GM18517 (cell line): ENCODE data around the gene PANK2.
"Not testable (repeated sequence)": the region's sequence is repeated elsewhere in the genome, so short reads cannot be mapped to it uniquely, and the experiment has no call there.

Experiments
- ATAC-seq: cut with Tn5 transposase; IDR thresholded peaks from one replicate; pipeline ENCODE4 v1.9.1; 2021; ENCODE audit warnings: mild to moderate bottlenecking, moderate library complexity; ENCODE audit not compliant: unreplicated experiment

PANK2 gene

GRCh38 chr20:3925113-3925695 is 36.0 kb downstream of the PANK2 start:
- ATAC-seq = no peak

DNA sequence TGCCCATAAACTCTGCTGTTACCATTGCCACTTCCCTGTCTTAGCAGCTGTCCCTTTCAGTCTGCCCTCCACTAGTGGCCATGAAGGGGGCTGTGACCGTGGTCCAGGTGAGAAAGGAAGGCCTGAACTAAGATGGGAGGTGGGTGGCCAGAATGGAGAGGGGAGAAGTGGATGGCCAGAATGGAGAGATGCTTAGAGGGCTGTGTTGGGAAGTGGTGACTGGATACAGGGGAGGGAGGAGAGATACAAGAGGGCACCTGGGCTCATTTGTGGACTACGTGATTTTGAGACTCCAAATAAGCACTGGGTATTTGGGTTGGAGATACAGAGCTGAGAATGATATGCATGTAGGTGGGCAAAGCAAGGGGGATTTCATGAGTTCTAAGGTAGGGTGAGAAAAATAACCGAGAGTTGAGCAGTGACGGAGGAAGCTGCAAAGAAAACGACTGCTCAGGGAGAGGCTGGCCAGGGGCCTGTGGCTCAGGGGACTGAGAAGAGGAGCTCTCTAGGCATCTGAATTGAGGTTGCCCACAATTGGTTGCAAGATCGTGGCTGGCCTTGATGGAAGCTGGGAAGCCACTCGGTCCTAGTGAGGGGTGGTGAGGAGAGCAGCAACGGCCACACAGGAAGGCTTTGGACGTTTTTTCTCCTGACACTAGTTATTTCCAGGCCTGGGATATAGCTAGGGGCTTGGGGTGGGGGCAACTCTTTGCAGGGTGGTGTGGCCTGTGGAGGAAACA is 36.9 kb downstream of the PANK2 start:
- no peak for ATAC-seq

DNA sequence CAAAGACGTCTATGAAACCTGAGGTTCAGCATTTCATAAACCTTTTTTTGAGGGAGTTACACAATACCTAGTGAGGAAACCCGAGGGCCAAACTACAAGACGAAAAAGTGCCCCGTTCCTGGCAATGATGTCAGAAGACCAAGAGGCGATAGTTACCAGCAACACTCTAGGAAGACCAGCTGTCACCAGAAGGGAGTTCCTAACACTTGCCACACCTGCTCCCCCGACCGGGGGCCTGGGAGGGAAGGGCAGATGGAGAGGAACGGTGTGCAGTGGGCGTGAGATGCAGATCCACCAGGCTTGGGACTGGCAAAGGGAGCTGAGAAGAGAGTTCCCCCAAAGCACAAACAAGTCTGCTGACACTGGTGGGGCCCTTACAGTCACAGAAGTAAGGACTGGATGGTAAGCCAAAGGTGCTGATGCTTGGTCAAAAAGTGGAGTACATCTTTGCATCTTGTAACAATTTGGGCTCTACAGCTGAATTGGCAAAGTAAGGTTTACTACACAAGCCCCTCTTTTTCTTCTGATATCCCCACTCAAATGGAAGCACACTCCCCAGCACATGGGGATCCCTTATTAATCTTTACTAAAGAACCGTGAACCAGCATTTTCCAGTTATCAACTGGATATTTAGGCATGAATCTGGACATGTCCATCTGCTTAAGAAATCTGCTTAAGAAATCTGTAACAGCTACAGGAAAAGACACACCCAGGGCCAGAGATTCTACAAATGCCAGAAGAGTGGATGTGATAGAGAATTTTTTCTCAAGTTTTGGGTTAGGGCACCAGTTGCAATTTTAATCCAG is 38.5 kb downstream of the PANK2 start:
- no peak for ATAC-seq

DNA sequence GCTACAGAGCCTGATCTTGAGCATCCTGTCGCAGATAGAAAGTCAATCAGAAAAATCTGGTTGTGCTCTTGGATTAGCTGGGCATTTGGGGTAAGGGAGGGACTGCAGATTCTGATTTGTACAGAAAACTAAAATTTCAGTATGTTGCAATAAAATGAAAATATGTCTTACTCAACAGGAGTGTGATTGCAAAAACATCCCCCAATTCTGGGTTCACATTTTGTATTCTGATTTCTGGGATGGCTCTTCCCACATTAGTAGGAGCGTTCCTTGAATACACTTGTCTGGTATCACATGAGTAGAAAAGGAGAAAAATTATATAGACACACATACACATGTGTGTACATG is 40.5 kb downstream of the PANK2 start:
- ATAC-seq = no peak

DNA sequence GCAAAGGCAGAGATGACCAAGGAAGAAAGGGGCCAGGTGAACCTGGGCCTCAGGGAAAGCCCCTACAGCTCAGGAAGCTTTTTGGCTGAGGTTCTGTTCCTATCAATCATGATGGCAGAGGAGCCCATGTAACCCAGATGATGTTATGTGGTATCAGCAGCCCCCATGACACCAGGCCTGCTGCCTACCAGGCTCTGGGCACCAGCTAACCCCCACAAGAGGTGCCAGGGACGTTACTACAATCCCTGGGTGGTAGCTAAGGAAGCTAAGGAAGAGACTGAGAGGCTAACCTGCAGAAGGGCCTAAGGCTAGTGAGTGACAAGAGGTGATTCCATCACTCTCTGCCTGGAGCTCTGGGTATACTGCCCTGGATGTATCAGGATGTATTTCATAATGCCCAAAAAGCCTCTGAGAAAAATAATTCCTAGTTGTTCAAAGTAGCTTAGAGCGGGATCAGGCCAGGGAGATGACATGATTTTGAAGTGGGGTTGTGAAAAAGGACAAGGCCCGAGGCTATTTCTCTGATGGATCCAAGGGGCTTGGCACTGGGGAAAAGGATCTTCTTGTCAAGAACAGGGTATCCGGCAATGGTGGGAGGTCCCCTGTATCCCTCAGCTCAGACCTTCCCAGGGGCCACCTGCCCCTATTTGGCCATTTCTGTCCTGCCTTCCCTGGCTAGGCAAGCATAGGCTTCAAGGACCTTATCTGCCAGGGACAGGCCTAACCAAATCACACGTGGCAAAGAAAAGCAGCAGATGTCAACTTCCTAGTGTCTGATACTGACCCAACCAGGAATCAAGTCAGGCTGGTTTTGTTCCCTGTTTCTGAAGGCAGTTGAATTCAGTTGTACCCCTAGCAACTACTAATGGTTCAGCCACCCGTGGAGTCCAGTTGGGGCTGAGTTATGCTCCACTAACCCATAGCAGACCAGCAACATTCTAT is 41.3 kb downstream of the PANK2 start:
- no peak for ATAC-seq

DNA sequence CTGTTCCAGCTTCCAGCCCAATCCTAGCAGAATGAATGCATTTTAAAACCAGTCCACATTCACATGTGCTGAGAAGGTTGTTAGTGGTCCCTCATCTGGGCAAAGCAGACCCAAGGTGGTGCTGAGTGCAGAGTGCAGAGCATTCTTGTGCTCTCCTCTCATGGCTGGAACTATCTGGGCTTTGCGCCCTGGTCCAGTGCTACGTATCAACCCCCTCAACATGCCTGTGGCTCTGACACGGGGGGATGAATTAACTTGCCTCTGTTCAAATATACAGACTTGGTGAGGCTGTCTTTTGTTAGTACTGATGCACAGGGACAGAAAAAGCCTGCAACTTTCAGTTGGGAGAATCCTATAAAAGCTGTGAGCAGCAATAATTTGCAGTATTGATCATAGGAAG is 42.5 kb downstream of the PANK2 start:
- ATAC-seq = no peak

GRCh38 chr20:3932277-3932676 is 43.1 kb downstream of the PANK2 start:
- no peak for ATAC-seq

GRCh38 chr20:3932681-3933080 is 43.5 kb downstream of the PANK2 start:
- no peak for ATAC-seq

GRCh38 chr20:3933218-3933617 is 44.0 kb downstream of the PANK2 start:
- no peak for ATAC-seq

GRCh38 chr20:3934624-3935023 is 45.4 kb downstream of the PANK2 start:
- no peak for ATAC-seq

- ATAC-seq = no peak
Measured at GRCh38 chr20:3935295-3935955, 46.2 kb downstream of the PANK2 start.

GRCh38 chr20:3935956-3936340 is 46.8 kb downstream of the PANK2 start:
- no peak for ATAC-seq

DNA sequence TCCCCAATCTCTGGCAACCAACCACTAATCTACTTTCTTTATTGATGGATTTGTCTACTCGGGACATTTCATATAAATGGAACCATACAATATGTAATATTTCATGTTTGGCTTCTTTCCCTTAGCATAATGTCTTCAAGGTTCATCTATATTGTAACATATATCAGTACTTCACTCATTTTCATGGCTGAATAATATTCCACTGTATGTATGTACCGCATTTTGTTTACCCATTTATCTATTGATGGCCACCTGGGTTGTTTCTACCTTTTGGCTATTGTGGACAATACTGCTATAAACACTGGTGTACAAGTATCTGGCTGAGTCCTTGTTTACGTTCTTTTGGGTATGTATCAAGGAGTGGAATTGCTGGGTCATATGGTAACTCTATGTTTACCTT is 48.4 kb downstream of the PANK2 start:
- no peak for ATAC-seq

DNA sequence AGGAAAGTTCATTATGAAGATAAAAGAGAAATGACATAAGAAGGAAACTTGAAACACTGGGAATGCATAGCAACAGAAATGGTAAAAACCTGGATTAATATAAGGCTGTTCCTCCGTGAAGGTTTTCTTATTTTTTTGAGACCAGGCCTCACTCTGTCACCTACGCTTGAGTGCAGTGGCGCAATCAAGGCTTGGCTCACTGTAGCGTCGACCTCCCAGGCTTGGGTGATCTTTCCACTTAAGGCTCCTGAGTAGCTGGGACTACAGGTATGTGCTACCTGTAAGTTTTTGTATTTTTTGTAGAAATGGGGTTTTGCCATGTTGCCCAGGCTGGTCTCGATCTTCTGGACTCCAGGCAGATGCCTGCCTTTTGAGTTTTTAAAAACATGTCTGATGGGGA is 51.7 kb downstream of the PANK2 start:
- ATAC-seq = no peak

- ATAC-seq = not testable (repeated sequence)
Measured at GRCh38 chr20:3946666-3947065, 57.5 kb downstream of the PANK2 start.

GRCh38 chr20:3964719-3965118 is 75.5 kb downstream of the PANK2 start:
- ATAC-seq = no peak

- no peak for ATAC-seq
Measured at GRCh38 chr20:3966571-3966970, 77.4 kb downstream of the PANK2 start.

- no peak for ATAC-seq
Measured at GRCh38 chr20:3970016-3970415, 80.8 kb downstream of the PANK2 start.

GRCh38 chr20:3971145-3971544 is 82.0 kb downstream of the PANK2 start:
- ATAC-seq = no peak

GRCh38 chr20:3972161-3972560 is 83.0 kb downstream of the PANK2 start:
- ATAC-seq = no peak
